NT2/D1 (cell line): ENCODE results near the gene ATP10A.

Source experiments
- YY1 ChIP-seq: IDR thresholded peaks from 2 replicates; pipeline ENCODE4 v1.6.1; 2011; ENCODE audit not compliant: insufficient read length, insufficient read depth
- ZNF274 ChIP-seq: IDR thresholded peaks from 2 replicates; pipeline ENCODE4 v1.6.1; 2011; ENCODE audit warnings: mild to moderate bottlenecking, low read depth, low read length

GRCh38 chr15:25897658-25898057 is 34.5 kb upstream of the ATP10A start:
- TF ChIP-seq YY1, result no peak
- TF ChIP-seq ZNF274, result no peak
